ENCODE measurements around the gene WWOX.

DNA sequence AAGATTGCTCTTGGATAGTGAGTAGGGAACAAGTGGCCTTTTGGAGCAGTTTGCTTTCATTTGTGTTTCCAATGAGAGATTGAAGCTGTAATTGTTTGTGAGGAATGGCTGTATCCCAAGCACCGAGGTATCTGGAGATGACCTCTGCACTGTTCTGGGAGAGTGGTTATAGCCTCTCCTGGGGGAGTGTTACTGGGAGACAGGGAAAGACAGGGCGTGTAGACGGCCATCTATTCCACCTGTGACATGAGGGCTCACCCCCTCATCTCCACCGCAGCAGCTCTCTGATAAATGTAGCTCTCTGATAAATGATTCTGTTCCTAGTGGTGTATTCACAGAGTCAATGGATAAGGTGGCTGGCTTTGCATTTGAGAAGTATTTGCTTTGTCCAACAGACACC, 1107.4 kb downstream of the WWOX start:
- no peak for TF ChIP-seq CTCF (IDR thresholded peaks at IDR 0.05)
- TF ChIP-seq POLR2AphosphoS5 (IDR thresholded peaks at IDR 0.05): no peak
- no peak for TF ChIP-seq EP300 (IDR thresholded peaks at IDR 0.05)
- no peak for TF ChIP-seq POLR2A (IDR thresholded peaks at IDR 0.05)

Measured in gastroesophageal sphincter (tissue), 3 donors.